Epithelial cell of esophagus (primary cell): ENCODE data around the gene CAMKMT.

Source experiments
- DNase-seq: peaks from one replicate; pipeline ENCODE4 v3.0.0; 2010; ENCODE audit warnings: low read depth
- H3K4me3 ChIP-seq: 2 replicates; pipeline ENCODE4 v1.5.1; 2011; ENCODE audit warnings: mild to moderate bottlenecking, low read length, control low read depth
- TF ChIP-seq, protein P1 (sequence below): IDR thresholded peaks from 2 replicates; pipeline ENCODE4 v1.5.1; 2011; ENCODE audit warnings: low read depth, mild to moderate bottlenecking, low read length, control low read depth, inconsistent platforms; ENCODE audit not compliant: insufficient read depth; ENCODE audit errors: missing control alignments

The CAMKMT gene

GRCh38 chr2:44821500-44821899, 459.8 kb downstream of the CAMKMT start:
- TF ChIP-seq, protein P1, sequence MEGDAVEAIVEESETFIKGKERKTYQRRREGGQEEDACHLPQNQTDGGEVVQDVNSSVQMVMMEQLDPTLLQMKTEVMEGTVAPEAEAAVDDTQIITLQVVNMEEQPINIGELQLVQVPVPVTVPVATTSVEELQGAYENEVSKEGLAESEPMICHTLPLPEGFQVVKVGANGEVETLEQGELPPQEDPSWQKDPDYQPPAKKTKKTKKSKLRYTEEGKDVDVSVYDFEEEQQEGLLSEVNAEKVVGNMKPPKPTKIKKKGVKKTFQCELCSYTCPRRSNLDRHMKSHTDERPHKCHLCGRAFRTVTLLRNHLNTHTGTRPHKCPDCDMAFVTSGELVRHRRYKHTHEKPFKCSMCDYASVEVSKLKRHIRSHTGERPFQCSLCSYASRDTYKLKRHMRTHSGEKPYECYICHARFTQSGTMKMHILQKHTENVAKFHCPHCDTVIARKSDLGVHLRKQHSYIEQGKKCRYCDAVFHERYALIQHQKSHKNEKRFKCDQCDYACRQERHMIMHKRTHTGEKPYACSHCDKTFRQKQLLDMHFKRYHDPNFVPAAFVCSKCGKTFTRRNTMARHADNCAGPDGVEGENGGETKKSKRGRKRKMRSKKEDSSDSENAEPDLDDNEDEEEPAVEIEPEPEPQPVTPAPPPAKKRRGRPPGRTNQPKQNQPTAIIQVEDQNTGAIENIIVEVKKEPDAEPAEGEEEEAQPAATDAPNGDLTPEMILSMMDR, result no peak
- no peak for DNase-seq
- H3K4me3 ChIP-seq, result no peak overlapping the region

GRCh38 chr2:44822174-44822573, 460.4 kb downstream of the CAMKMT start:
- DNase-seq, result no peak
- no peak overlapping the region for H3K4me3 ChIP-seq
- TF ChIP-seq, protein P1, result no peak
